ENCODE measurements around the gene MESD. TPM values are rescaled to one million over a fixed set of nuclear protein-coding genes. Genes with fewer than 3 reads are reported as not detected.

The MESD gene
- total RNA-seq, 4 donors from 2014 or later, result 18.8 to 22.7 (median 21.5) TPM

- TF ChIP-seq CTCF (IDR thresholded peaks at IDR 0.05; ENCODE audit: low read depth), result no peak
Observed at GRCh38 chr15:81031203-81031602, 41.6 kb upstream of the MESD start.

- no peak for TF ChIP-seq CTCF (IDR thresholded peaks at IDR 0.05; ENCODE audit: low read depth)
Observed at GRCh38 chr15:81030301-81030750, 40.7 kb upstream of the MESD start.

- TF ChIP-seq CTCF (IDR thresholded peaks at IDR 0.05; ENCODE audit: low read depth), result no peak
Observed at GRCh38 chr15:81029414-81030300, 40.0 kb upstream of the MESD start.

- no peak for TF ChIP-seq CTCF (IDR thresholded peaks at IDR 0.05; ENCODE audit: low read depth)
Observed at GRCh38 chr15:81026836-81027599, 37.4 kb upstream of the MESD start.

- TF ChIP-seq CTCF (IDR thresholded peaks at IDR 0.05; ENCODE audit: low read depth), result no peak
Observed at GRCh38 chr15:81025721-81026370, 36.2 kb upstream of the MESD start.

GRCh38 chr15:81024936-81025335 lies 35.3 kb upstream of the MESD start:
- TF ChIP-seq CTCF (IDR thresholded peaks at IDR 0.05; ENCODE audit: low read depth), result no peak
